ENCODE results near the gene PPP1R14D.
A peak's percentile ranks its signal among the peaks of the same experiment; 100 is the strongest.

The PPP1R14D gene

DNA sequence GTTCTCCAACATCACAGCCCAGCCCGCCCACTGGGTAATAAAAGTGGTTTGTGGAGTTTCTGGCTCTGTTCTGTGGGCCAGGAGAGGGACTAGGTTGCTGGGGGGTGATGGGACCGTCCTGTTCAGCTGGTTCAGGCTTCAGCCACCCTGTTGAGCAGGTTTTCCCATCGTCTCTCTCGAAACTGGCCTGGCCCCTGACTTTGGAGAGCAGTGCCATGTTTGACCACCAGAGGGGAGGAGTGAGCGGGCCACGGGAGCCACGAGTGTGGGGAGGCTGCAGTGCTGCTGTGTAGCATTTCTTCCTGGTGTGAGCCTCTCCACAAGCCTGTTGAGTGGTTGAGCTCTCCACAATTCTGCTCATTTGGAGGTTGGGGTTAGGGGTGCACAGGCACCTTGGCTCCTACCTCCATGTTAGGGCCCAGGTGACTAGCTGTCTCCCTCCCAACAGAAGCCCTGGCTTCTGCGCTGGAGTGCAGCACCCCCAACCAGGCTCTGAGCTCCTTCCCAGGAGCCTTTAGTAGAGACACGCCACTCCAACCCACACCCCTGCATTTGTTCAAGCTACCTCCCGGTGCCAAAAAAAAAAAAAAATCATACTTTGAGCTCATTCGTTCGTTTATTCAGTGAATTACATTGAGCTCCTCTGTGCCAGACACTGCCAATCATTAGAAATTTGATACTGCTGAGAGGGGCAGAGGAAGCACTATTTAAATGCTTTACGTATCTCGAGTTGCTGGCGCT is 29.3 kb upstream of the PPP1R14D start:
- H3K27ac ChIP-seq, result peak overlapping the region; percentile 92
- TF ChIP-seq, protein P1, sequence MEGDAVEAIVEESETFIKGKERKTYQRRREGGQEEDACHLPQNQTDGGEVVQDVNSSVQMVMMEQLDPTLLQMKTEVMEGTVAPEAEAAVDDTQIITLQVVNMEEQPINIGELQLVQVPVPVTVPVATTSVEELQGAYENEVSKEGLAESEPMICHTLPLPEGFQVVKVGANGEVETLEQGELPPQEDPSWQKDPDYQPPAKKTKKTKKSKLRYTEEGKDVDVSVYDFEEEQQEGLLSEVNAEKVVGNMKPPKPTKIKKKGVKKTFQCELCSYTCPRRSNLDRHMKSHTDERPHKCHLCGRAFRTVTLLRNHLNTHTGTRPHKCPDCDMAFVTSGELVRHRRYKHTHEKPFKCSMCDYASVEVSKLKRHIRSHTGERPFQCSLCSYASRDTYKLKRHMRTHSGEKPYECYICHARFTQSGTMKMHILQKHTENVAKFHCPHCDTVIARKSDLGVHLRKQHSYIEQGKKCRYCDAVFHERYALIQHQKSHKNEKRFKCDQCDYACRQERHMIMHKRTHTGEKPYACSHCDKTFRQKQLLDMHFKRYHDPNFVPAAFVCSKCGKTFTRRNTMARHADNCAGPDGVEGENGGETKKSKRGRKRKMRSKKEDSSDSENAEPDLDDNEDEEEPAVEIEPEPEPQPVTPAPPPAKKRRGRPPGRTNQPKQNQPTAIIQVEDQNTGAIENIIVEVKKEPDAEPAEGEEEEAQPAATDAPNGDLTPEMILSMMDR (conservative IDR thresholded peaks at IDR 0.05), result peak; percentile 97

- peak overlapping the region; percentile 92 for H3K27ac ChIP-seq
- TF ChIP-seq, protein P1 (conservative IDR thresholded peaks at IDR 0.05), result no peak
These were observed 28.2 kb upstream of the PPP1R14D start for GRCh38 chr15:40856746-40857145.

DNA sequence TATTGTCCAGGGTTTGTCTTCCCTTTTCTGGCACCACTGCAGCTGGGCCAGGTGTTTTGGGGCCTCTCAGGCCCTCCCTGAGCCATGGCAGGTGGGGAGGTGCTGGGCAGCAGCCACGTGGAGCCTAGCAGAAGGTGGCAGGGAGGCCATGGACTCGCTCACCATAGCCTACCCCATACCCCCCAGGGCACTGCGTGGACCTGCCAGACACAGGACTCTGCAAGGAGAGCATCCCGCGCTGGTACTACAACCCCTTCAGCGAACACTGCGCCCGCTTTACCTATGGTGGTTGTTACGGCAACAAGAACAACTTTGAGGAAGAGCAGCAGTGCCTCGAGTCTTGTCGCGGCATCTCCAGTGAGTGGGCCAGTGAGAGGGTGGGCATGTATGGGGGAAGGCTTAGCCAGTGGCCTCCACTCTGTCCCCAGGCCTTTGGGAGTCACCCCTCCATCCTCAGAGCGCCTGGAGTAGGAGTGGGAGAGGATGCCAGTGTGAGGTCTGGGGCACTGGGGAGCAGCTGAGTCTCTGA is 27.3 kb upstream of the PPP1R14D start:
- peak overlapping the region; percentile 92 for H3K27ac ChIP-seq
- TF ChIP-seq, protein P1 (conservative IDR thresholded peaks at IDR 0.05), result no peak

GRCh38 chr15:40854161-40854560 is 25.7 kb upstream of the PPP1R14D start:
- H3K27ac ChIP-seq, result peak overlapping the region; percentile 92
- TF ChIP-seq, protein P1 (conservative IDR thresholded peaks at IDR 0.05), result no peak

DNA sequence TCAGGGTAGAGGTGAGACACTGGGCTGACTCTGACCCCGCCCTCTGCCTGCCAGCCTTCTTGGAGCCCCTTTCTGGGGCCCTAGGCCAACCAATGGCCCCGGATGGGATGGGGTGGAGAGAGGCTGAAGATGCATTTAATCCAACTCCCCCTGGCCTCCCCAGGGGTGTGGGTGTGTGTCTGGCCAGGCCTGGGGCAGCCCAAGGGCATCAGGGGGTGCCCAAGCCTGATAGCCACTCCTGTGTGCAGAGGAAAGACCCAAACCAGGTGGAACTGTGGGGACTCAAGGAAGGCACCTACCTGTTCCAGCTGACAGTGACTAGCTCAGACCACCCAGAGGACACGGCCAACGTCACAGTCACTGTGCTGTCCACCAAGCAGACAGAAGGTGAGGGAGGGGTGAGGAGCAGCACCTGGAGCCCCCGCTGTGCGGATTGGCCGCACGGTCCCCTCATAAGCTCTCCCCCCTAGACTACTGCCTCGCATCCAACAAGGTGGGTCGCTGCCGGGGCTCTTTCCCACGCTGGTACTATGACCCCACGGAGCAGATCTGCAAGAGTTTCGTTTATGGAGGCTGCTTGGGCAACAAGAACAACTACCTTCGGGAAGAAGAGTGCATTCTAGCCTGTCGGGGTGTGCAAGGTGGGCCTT is 24.9 kb upstream of the PPP1R14D start:
- TF ChIP-seq, protein P1 (conservative IDR thresholded peaks at IDR 0.05), result no peak
- H3K27ac ChIP-seq, result peak overlapping the region; percentile 92; the same call in 1 of the 2 replicates

DNA sequence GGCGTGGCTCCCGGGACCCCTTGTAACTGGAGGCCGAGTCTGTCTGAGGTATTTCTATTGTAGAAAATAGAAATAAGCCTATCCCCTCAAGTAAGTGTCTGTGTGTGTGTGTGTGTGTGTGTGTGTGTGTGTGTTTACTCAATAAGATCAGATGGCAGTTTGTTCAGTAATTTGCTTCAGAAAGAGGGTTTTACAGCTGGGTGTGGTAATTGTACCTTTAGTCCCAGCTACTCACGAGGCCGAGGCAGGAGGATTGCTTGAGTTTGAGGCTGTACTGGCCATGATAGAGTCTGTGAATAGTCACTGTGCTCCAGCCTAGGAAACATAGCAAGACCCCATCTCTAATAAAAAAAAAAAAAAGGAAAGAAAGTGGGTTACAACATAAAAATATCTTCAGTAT is 24.0 kb upstream of the PPP1R14D start:
- peak overlapping the region; percentile 92; the same call in 1 of the 2 replicates for H3K27ac ChIP-seq
- TF ChIP-seq, protein P1 (conservative IDR thresholded peaks at IDR 0.05), result no peak

- TF ChIP-seq, protein P1 (conservative IDR thresholded peaks at IDR 0.05), result no peak
These were observed 22.1 kb upstream of the PPP1R14D start for GRCh38 chr15:40850576-40851112.

More at GRCh38 chr15:40850576-40851112, 22.1 kb upstream of the PPP1R14D start:
- H3K27ac ChIP-seq, result no peak overlapping the region

Measured in VCaP (cell line).